Hematopoietic multipotent progenitor cell treated with erythropoietin and hydrocortisone succinate and interleukin-3 and kit ligand, for 4 days (in vitro differentiated cells): ENCODE measurements around the gene FKBP2.

Source experiments
- DNase-seq: peaks from one replicate; pipeline ENCODE4 v3.0.0-alpha.2; 2015

The FKBP2 gene

DNA sequence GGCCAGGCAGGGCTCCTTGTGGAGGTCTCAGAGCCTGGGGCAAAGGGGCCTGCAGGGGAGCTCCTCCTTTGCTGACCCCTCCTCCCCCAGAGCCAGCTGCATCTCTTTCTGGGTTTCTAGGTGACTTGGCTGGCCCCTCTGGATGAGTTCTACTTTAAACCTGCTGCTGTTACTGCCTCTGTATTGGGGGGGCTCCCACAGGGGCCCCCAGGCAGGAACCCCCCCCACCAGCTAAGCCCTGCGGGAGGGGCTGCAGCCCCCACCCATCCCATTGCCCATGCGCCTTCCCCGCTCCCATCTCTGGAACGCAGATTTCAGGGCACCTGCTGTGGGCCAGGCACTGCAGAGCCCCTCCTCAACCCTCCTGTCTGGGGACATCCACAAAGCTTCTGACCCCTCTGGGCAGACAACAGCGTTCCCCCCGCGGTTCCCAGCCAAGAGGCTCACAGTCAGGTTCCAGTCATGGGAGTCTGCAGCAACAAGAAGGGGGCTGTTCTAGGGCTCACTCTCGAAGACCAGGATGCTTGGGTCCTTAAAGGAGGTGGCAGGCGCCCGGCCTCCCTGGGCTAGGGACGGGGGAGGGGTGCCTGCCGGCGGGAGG is 9.6 kb downstream of the FKBP2 start:
- peak; percentile 65 for DNase-seq

GRCh38 chr11:64251016-64251752 is 10.3 kb downstream of the FKBP2 start, which contains the start of gene PLCB3:
Gene PLCB3 (plus strand): TSS chr11:64251530. CDS start chr11:64251650, 120 bp downstream.
- peak; percentile 68 for DNase-seq

- no peak for DNase-seq
These were observed 10.8 kb downstream of the FKBP2 start for GRCh38 chr11:64251753-64252002.

GRCh38 chr11:64252003-64252872 is 11.3 kb downstream of the FKBP2 start:
- peak; percentile 54 for DNase-seq

GRCh38 chr11:64253043-64253442 is 12.1 kb downstream of the FKBP2 start:
- DNase-seq, result no peak

DNA sequence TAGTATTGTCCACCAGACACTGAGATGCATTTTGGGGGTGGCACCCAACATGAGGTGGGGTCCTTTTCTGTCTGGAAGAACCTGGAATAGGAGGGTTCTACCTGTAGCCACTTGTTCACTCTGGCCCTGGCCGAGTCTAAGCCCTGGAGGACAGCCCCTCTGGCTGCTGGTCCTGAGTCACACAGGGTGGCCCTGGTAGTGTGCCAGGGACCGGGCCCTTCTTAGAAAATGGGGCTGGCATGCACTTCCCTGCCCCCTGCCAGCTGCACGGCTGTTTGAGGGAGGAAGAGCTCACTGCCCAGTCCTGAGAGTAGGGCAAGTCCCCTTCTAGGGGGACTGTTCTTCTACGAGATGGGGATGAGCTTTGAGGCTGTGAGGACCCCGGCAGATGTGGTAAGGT is 12.6 kb downstream of the FKBP2 start:
- no peak for DNase-seq

- DNase-seq, result no peak
These were observed 13.4 kb downstream of the FKBP2 start for GRCh38 chr11:64254326-64254725.

DNA sequence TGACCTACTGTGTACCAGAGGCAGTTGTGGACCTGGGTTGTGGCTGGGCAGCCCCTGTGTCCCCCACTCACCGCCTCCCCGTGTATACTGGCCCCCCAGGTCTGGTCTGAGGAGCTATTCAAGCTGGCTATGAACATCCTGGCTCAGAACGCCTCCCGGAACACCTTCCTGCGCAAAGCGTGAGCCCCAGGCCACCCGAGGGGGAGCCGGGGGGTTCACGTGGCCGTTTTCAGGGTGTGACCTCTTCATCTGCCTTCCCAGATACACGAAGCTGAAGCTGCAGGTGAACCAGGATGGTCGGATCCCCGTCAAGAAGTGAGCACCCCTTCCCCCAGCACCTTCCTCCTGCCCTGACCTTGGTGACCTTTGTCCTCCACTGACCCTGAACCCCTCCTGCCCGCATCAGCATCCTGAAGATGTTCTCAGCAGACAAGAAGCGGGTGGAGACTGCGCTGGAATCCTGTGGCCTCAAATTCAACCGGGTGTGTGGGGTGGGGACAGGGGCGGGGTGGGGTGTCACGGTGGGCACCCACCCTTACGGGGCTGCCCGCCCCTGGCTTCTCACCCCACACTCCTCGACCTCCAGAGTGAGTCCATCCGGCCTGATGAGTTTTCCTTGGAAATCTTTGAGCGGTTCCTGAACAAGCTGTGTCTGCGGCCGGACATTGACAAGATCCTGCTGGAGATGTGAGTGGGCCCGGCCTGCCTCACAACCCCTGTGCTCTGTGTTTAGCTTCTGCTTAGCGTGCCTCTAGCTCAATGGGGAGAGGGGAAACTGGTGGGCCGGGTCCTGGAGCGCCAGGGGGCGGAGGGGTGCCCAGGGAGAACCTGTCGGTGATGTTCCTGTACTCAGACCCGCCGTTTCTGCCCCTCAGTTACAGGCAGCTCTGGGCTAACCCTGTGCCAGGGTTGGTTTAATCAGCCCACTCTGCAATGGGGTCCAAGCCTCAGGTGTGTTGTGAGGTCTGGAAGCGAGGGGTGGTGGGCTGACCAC is 14.5 kb downstream of the FKBP2 start:
- DNase-seq, result no peak

GRCh38 chr11:64256300-64256699 is 15.4 kb downstream of the FKBP2 start:
- no peak for DNase-seq

DNA sequence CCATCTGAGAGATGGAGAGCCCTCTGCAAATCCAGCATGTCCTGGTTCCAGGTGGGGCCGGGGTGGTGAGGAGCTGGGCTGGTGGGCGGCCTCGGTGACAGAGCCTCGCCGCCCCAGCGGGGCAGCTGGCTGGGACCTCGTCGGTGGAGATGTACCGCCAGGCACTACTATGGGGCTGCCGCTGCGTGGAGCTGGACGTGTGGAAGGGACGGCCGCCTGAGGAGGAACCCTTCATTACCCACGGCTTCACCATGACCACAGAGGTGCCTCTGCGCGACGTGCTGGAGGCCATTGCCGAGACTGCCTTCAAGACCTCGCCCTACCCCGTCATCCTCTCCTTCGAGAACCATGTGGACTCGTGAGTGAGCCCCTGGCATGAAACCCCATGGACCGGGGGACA is 17.5 kb downstream of the FKBP2 start:
- no peak for DNase-seq

DNA sequence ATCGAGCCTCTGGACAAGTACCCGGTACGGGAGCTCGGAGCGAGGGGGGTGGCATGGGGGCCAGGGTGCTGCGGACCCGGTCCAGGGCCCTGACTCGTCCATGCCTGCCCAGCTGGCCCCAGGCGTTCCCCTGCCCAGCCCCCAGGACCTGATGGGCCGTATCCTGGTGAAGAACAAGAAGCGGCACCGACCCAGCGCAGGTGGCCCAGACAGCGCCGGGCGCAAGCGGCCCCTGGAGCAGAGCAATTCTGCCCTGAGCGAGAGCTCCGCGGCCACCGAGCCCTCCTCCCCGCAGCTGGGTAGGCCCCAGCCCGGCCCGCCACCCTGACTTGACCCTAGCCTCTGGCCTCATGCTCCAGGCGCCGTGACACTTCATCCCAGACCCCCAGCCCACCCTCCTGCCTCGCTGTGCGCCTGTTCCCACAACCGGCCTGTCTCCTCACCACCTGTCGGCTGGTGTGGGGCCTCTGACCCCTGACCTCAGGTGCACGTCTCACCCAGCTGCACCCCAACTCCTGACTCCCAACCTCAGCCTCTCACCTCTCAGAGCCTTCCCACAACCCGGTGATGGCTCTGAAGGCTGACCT is 18.1 kb downstream of the FKBP2 start:
- DNase-seq, result no peak

GRCh38 chr11:64259533-64260067 is 18.7 kb downstream of the FKBP2 start:
- DNase-seq, result no peak

DNA sequence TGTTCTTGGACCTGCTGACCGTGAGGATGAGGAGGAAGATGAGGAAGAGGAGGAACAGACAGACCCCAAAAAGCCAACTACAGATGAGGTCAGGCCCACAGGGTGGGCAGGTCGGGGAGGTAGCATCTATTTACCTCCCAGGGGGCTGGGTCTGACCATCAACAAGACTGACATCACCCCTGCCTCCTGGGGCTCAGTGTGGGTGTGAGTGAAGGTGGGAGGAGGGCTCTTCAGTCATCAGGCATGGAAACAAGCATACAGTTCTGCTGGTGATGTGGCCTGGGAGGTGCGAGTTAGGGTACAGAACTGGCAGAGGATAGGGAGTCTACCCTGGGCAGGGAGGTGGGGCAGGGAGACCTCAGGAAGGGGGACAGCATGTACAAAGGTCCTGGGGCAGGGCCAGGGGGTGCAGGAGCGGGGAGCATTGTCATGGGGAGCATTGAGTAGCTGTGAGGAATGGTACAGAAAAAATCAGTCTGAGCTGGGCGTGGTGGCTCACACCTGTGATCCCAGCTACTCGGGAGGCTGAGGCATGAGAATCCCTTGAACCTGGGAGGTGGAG is 19.3 kb downstream of the FKBP2 start:
- no peak for DNase-seq

- DNase-seq, result no peak
These were observed 20.7 kb downstream of the FKBP2 start for GRCh38 chr11:64261556-64262080.

GRCh38 chr11:64262271-64263002 is 21.5 kb downstream of the FKBP2 start:
- no peak for DNase-seq

- no peak for DNase-seq
These were observed 22.4 kb downstream of the FKBP2 start for GRCh38 chr11:64263021-64263946.

DNA sequence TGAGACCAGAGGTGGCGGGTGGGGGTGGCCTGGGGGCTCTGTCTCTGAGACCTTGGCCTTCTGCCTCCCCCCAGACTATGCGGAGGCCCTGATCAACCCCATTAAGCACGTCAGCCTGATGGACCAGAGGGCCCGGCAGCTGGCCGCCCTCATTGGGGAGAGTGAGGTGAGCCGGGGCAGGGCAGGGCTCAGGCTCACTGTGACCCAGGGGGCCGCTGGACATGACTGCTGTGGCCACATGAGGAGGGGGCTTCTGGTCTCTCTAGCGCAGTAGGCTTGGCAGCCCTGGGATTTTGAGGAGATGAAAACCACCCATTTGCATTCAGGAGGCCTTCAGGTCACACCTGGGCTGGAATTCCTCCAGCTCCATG is 23.0 kb downstream of the FKBP2 start:
- no peak for DNase-seq

GRCh38 chr11:64264371-64264852 is 23.5 kb downstream of the FKBP2 start:
- no peak for DNase-seq
